PC-3 (cell line): Measurements from ENCODE around the gene TRMT5. TPM values are rescaled to one million over a fixed set of nuclear protein-coding genes. Genes with fewer than 3 reads are reported as not detected.

Experiments used
- ATAC-seq: fragments of 200-7000 bp; cut with Tn5 transposase; 2 replicates; pipeline ENCODE4 v1.9.1; 2020; ENCODE audit warnings: mild to moderate bottlenecking, moderate library complexity
- BruUV-seq: library from RNA; stranded (reverse); fragments of 400-500 nt; replicated peaks from 2 replicates; lab custom pipeline; 2021; lab: Mats Ljungman, UMichigan
- CTCF ChIA-PET: fragments of 300-600 bp; sonication (Branson Sonifier 250); formaldehyde crosslinking; loops from one replicate; lab custom pipeline; 2022; ENCODE audit warnings: antibody characterized with exemption; lab: Charles Lee
- POLR2A ChIA-PET: fragments of 300-600 bp; sonication (Branson Sonifier 250); formaldehyde crosslinking; loops from one replicate; lab custom pipeline; 2022; ENCODE audit warnings: antibody characterized with exemption; ENCODE audit not compliant: unreplicated experiment; lab: Charles Lee
- DNase-seq: peaks from one replicate; pipeline ENCODE4 v3.0.0-alpha.2; 2015
- H2AFZ ChIP-seq: fragments of 300-600 bp; sonication (generic); 2 replicates; pipeline ENCODE4 v1.6.0; 2016; ENCODE audit warnings: antibody characterized with exemption, low read length
- H3F3A ChIP-seq: fragments of 300-600 bp; sonication (generic); one replicate; pipeline ENCODE4 v1.6.0; 2017; ENCODE audit warnings: antibody characterized with exemption, low read length, control low read depth, mild to moderate bottlenecking; ENCODE audit not compliant: unreplicated experiment
- H3K27ac ChIP-seq: fragments of 300-600 bp; sonication (generic); 2 replicates; pipeline ENCODE4 v1.5.1; 2016; ENCODE audit warnings: mild to moderate bottlenecking, low read length
- H3K27me3 ChIP-seq: fragments of 300-600 bp; sonication (generic); 2 replicates; pipeline ENCODE4 v1.6.1; 2016; ENCODE audit warnings: low read length, mixed read lengths
- H3K36me3 ChIP-seq: fragments of 300-600 bp; sonication (generic); 2 replicates; pipeline ENCODE4 v1.6.1; 2016; ENCODE audit warnings: low read depth, mixed run types, low read length, mixed read lengths
- H3K4me1 ChIP-seq: fragments of 300-600 bp; sonication (generic); 2 replicates; pipeline ENCODE4 v1.5.1; 2016; ENCODE audit warnings: low read length; ENCODE audit not compliant: insufficient read depth
- H3K4me2 ChIP-seq: fragments of 300-600 bp; sonication (generic); 2 replicates; pipeline ENCODE4 v1.6.0; 2016; ENCODE audit warnings: low read length
- H3K4me3 ChIP-seq: fragments of 300-600 bp; sonication (generic); 2 replicates; pipeline ENCODE4 v1.5.1; 2016; ENCODE audit warnings: mild to moderate bottlenecking, low read length, mixed read lengths
- H3K79me2 ChIP-seq: fragments of 300-600 bp; sonication (generic); 2 replicates; pipeline ENCODE4 v1.6.1; 2017; ENCODE audit warnings: low read length, mixed read lengths
- H3K9ac ChIP-seq: fragments of 300-600 bp; sonication (generic); 2 replicates; pipeline ENCODE4 v1.6.0; 2016; ENCODE audit warnings: mild to moderate bottlenecking, low read length
- H3K9me2 ChIP-seq: fragments of 300-600 bp; sonication (generic); replicated peaks from 2 replicates; pipeline ENCODE4 v1.6.1; 2016; ENCODE audit warnings: mixed run types, low read length, mixed read lengths
- H3K9me3 ChIP-seq: fragments of 300-600 bp; sonication (generic); 2 replicates; pipeline ENCODE4 v1.6.1; 2016; ENCODE audit warnings: low read length, mixed read lengths
- H4K20me1 ChIP-seq: fragments of 300-600 bp; sonication (generic); 2 replicates; pipeline ENCODE4 v1.6.1; 2016; ENCODE audit warnings: low read length, mixed read lengths
- EZH2 ChIP-seq: fragments of 300-600 bp; sonication (generic); IDR thresholded peaks from one replicate; pipeline ENCODE4 v1.6.1; 2017; ENCODE audit warnings: antibody characterized with exemption, mild to moderate bottlenecking, low read length; ENCODE audit not compliant: unreplicated experiment
- EZH2phosphoT487 ChIP-seq: fragments of 300-600 bp; sonication (generic); IDR thresholded peaks from 2 replicates; pipeline ENCODE4 v1.6.1; 2018; ENCODE audit warnings: mild to moderate bottlenecking, antibody characterized with exemption, low read length, borderline replicate concordance
- intact Hi-C: fragments of 100-400 bp; cut with micrococcal nuclease; formaldehyde crosslinking; loops from 2 replicates; pipeline ENCODE4 v1.9.0; 2023
- total RNA-seq: library from RNA; depleted of rRNA; stranded (reverse); fragments of >200 nt; gene quantifications from 2 replicates; pipeline ENCODE4 v1.2.3, GENCODE V29; 2014
- TF ChIP-seq, protein P1 (sequence below): fragments of 300-600 bp; sonication (generic); conservative IDR thresholded peaks from 2 replicates; pipeline ENCODE4 v1.5.1; 2017; ENCODE audit warnings: antibody characterized with exemption, low read depth, mild to moderate bottlenecking, low read length

The TRMT5 gene
- total RNA-seq, 1 experiment from 2014 or later, result 12.8 TPM

DNA sequence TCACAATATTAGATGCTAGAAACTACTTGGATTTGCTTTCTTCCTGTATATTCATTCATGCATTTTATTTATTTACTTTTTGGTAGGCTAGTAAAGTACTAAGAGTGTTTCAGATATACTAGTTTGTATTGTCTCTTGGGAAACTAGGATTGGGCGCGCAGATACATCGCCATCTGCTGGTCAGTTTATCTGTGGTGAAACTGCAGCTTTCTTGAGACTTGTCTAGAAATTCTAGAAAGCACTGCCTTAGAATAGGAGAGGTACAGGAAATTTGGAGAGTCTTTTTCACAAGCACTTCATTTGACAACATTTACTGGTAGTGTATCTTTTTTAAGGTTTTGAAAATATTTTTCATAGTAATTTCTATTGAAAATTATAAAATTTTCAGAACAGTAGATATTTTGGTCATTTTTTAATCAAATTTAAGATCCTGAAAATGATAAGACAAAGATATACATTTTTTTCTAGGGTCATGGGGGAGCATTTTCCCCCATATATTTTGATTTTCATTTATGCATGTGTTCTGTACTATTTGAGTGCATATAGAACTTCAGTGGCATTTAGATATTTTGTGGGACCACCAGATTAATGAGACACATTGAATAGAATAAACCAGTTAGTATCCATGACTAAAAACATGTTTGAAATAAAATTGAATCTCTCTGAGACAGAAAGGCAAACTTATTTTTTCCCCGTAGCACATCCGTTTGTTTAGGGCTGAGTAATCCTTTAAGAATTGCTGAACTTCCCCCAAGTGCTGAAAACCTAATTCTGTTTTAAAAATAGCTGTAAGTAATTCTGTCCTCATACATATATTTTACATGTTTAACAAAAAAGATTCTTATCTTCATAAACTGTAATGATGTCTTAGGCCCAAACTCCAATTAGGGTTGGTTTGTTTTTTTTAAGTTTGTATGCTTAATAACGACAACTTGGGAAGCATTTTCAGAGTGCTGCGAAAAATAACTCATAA, 44.7 kb upstream of the TRMT5 start:
- H2AFZ ChIP-seq, result peak overlapping the region; percentile 51
- peaks cover 39% of the 10 kb centered on the region for H3K4me1 ChIP-seq
- ChIA-PET POLR2A (interaction anchor here (0.5 to 0.8 kb wide), 5 partner anchors 52 to 376 kb away, joined by 4 to 17 read pairs (median 7); no protein-coding TSS in a partner anchor), CTCF (interaction anchor here (0.5 to 2.6 kb wide), 12 partner anchors 53 to 835 kb away, joined by 3 to 20 read pairs (median 3); no protein-coding TSS in a partner anchor)
- no peaks in the 10 kb centered on the region for H4K20me1 ChIP-seq
- peak; percentile 96 for DNase-seq
- H3K4me3 ChIP-seq, result peak overlapping the region; percentile 48
- H3K79me2 ChIP-seq, result no peaks in the 10 kb centered on the region
- H3K9me2 ChIP-seq, result no peaks in the 10 kb centered on the region
- BruUV-seq, result TSS peak; percentile 46
- peak overlapping the region; percentile 62 for H3K9ac ChIP-seq
- peak overlapping the region; percentile 82 for H3K27ac ChIP-seq
- TF ChIP-seq EZH2, result no peak
- TF ChIP-seq, protein P1, sequence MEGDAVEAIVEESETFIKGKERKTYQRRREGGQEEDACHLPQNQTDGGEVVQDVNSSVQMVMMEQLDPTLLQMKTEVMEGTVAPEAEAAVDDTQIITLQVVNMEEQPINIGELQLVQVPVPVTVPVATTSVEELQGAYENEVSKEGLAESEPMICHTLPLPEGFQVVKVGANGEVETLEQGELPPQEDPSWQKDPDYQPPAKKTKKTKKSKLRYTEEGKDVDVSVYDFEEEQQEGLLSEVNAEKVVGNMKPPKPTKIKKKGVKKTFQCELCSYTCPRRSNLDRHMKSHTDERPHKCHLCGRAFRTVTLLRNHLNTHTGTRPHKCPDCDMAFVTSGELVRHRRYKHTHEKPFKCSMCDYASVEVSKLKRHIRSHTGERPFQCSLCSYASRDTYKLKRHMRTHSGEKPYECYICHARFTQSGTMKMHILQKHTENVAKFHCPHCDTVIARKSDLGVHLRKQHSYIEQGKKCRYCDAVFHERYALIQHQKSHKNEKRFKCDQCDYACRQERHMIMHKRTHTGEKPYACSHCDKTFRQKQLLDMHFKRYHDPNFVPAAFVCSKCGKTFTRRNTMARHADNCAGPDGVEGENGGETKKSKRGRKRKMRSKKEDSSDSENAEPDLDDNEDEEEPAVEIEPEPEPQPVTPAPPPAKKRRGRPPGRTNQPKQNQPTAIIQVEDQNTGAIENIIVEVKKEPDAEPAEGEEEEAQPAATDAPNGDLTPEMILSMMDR, result peak; percentile 99
- H3K4me2 ChIP-seq, result peak overlapping the region; percentile 79
- H3K27me3 ChIP-seq, result no peaks in the 10 kb centered on the region
- ATAC-seq, result peak; percentile 89
- no peaks in the 10 kb centered on the region for H3F3A ChIP-seq
- no peaks in the 10 kb centered on the region for H3K36me3 ChIP-seq
- intact Hi-C loops, result loop anchor here (1.0 kb wide), 15 partner anchors 44 to 400 kb away; partner anchors contain the start of genes SIX1, SLC38A6 and TRMT5
- H3K9me3 ChIP-seq, result no peaks in the 10 kb centered on the region

DNA sequence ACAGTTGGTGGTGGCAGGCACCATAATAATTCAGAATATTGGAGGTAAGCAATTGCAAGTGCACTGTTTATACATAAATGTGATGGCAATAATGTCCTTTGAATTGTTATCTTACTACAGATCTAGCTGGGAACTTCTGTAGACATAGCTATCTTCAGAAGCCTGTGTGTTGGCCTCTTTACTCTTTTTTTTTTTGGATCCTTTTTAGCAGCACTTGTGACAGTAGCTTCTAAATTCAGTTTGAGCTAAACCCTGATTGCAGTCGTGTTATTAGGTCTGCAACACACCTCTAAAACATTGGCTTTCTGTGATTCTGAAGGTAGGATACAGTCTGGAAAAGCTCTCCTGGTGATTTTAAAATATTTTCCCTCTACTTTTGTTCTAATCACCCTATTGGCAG, 38.7 kb upstream of the TRMT5 start:
- no peaks in the 10 kb centered on the region for H3K9me3 ChIP-seq
- peaks cover 8% of the 10 kb centered on the region for H3K36me3 ChIP-seq
- no peaks in the 10 kb centered on the region for H3K27me3 ChIP-seq
- H3K4me1 ChIP-seq, result peaks cover 4% of the 10 kb centered on the region
- H3K9me2 ChIP-seq, result no peaks in the 10 kb centered on the region
- ChIA-PET CTCF (interaction anchor here (0.6 kb wide), 1 partner anchor 858 kb away, joined by 3 read pairs; no protein-coding TSS in a partner anchor), POLR2A (interaction anchor here (0.6 to 1.0 kb wide), 2 partner anchors 54 to 204 kb away, joined by 4 to 6 read pairs; no protein-coding TSS in a partner anchor)
- H3K9ac ChIP-seq, result no peak overlapping the region
- intact Hi-C loops, result no loop called here
- ATAC-seq (no peak), DNase-seq (no peak)
- H3K4me3 ChIP-seq, result no peak overlapping the region
- H3F3A ChIP-seq, result no peaks in the 10 kb centered on the region
- H3K27ac ChIP-seq, result no peak overlapping the region
- TF ChIP-seq EZH2phosphoT487 (no peak), EZH2 (no peak)
- TF ChIP-seq, protein P1, result no peak
- H4K20me1 ChIP-seq, result no peaks in the 10 kb centered on the region
- H3K79me2 ChIP-seq, result no peaks in the 10 kb centered on the region
- H2AFZ ChIP-seq, result no peak overlapping the region
- H3K4me2 ChIP-seq, result no peak overlapping the region
- no TSS peak for BruUV-seq
